ENCODE data around the gene HDAC3. TPM values are rescaled to one million over a fixed set of nuclear protein-coding genes. Genes with fewer than 3 reads are reported as not detected.

Gene HDAC3
- total RNA-seq, 2 experiments from 2014 or later, result 94.8 to 98.3 TPM

DNA sequence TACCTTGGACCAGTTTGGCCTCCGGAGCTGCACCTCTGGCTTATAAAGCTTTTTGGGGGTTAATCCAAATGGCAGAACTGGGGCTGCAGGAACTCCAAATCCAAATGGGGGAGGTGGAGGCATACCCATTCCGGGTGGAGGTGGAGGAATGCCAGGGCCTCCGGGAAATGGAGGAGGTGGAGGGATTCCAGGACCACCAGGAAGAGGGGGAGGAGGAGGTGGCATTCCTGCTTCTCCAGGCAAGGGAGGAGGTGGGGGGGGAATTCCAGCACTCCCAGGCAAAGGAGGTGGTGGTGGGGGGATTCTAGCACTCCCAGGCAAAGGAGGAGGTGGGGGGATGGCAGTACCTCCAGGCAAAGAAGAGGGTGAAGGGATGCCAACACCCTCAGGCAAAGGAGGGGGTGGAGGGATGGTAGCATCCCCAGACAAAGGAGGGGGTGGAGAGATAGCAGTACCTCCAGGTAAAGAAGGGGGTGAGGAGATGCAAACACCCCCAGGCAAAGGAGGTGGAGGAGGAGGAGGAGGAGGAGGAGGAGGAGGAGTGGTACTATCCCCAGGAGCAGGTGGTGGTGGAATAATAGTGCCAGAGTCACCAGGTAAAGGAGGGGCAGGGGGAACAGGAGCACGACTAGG is 63.0 kb downstream of the HDAC3 start:
- ATAC-seq, result no peak
- Mint-ChIP-seq H3K4me3 (no peak overlapping the region), H3K9me3 (no peaks in the 10 kb centered on the region), H3K27me3 (no peaks in the 10 kb centered on the region), H3K36me3 (ENCODE audit: low read depth) (peaks cover 57% of the 10 kb centered on the region), H3K4me1 (ENCODE audit: low read depth) (no peaks in the 10 kb centered on the region), H3K27ac (no peak overlapping the region)
- DNase-seq, result no peak
- POLR2A ChIA-PET, result interaction anchor here (0.8 kb wide), 1 partner anchor 9 kb away, joined by 3 read pairs; no protein-coding TSS in a partner anchor
- intact Hi-C loops (cut with micrococcal nuclease), result no loop called here
- CTCF ChIA-PET, result interaction anchor here (2.1 to 2.7 kb wide), 2 partner anchors 9 to 16 kb away, joined by 7 to 26 read pairs; no protein-coding TSS in a partner anchor
- no peak for TF ChIP-seq CTCF (IDR thresholded peaks at IDR 0.05)

Other genes with a start within 250 kb of the HDAC3 start
- not detected for gene PCDHGB4, start 249.2 kb downstream of the HDAC3 start, total RNA-seq
- gene PCDHGA8, start 244.2 kb downstream of the HDAC3 start, total RNA-seq, result not detected
- under 1 TPM in 1 of 2 experiments, not detected in 1; 0.11 TPM for gene PCDHGB5, start 238.9 kb downstream of the HDAC3 start, total RNA-seq
- under 1 TPM in 1 of 2 experiments, not detected in 1; 0.09 TPM for gene PCDHGA9, start 234.1 kb downstream of the HDAC3 start, total RNA-seq
- gene PCDHGB6, start 228.8 kb downstream of the HDAC3 start, total RNA-seq, result under 1 TPM in 1 of 2 experiments, not detected in 1; 0.09 TPM
- gene PCDHGA10, start 223.9 kb downstream of the HDAC3 start, total RNA-seq, result not detected
- gene PCDHGB7, start 219.2 kb downstream of the HDAC3 start, total RNA-seq, result not detected
- not detected for gene PCDHGA11, start 215.8 kb downstream of the HDAC3 start, total RNA-seq
- gene PCDHGA12, start 206.3 kb downstream of the HDAC3 start, total RNA-seq, result not detected
- gene PCDHGC3, start 160.9 kb downstream of the HDAC3 start, total RNA-seq, result not detected
- gene PCDHGC4, start 151.8 kb downstream of the HDAC3 start, total RNA-seq, result not detected
- not detected for gene PCDHGC5, start 147.8 kb downstream of the HDAC3 start, total RNA-seq
- gene DIAPH1, start 17.8 kb downstream of the HDAC3 start, total RNA-seq, result 100 to 1,000 TPM; 209 to 218 TPM
- gene RELL2, start 148 bp upstream of the HDAC3 start, total RNA-seq, result 10 to 100 TPM; 31.4 to 35.6 TPM
- gene FCHSD1, start 14.6 kb upstream of the HDAC3 start, total RNA-seq, result 10 to 100 TPM; 30.1 to 31.8 TPM
- gene ARAP3, start 45.4 kb upstream of the HDAC3 start, total RNA-seq, result 1 to 10 TPM; 5.9 to 7.2 TPM
- under 1 TPM in 1 of 2 experiments, not detected in 1; 0.87 TPM for gene PCDH1, start 241.6 kb upstream of the HDAC3 start, total RNA-seq

Data from activated CD8-positive, alpha-beta T cell treated with anti-CD3 and anti-CD28 coated beads for 36 hours (primary cell).